ENCODE results near the gene SLC10A4. TPM values are rescaled to one million over a fixed set of nuclear protein-coding genes. Genes with fewer than 3 reads are reported as not detected.

The SLC10A4 gene
- total RNA-seq, 6 experiments from 2014 or later, result not detected

GRCh38 chr4:48504026-48504330, 20.8 kb downstream of the SLC10A4 start:
- Mint-ChIP-seq H3K4me3 (no peak overlapping the region), H3K36me3 (ENCODE audit: low read depth) (peaks cover 10% of the 10 kb centered on the region), H3K27me3 (ENCODE audit: insufficient read depth) (no peaks in the 10 kb centered on the region), H3K4me1 (ENCODE audit: low read depth) (peaks cover 13% of the 10 kb centered on the region), H3K27ac (no peak overlapping the region), H3K9me3 (no peaks in the 10 kb centered on the region)
- DNase-seq, result no peak
- TF ChIP-seq CTCF (IDR thresholded peaks at IDR 0.05), result no peak

GRCh38 chr4:48504352-48504751, 21.2 kb downstream of the SLC10A4 start:
- H3K4me1 Mint-ChIP-seq (ENCODE audit: low read depth), result peaks cover 13% of the 10 kb centered on the region
- H3K36me3 Mint-ChIP-seq (ENCODE audit: low read depth), result peaks cover 8% of the 10 kb centered on the region; the same call in 1 of the 2 replicates
- no peaks in the 10 kb centered on the region for H3K9me3 Mint-ChIP-seq
- no peak for TF ChIP-seq CTCF (IDR thresholded peaks at IDR 0.05)
- H3K4me3 Mint-ChIP-seq, result no peak overlapping the region
- DNase-seq, result no peak
- H3K27me3 Mint-ChIP-seq (ENCODE audit: insufficient read depth), result no peaks in the 10 kb centered on the region
- no peak overlapping the region for H3K27ac Mint-ChIP-seq

- Mint-ChIP-seq H3K4me1 (ENCODE audit: low read depth) (peaks cover 13% of the 10 kb centered on the region), H3K27me3 (ENCODE audit: insufficient read depth) (no peaks in the 10 kb centered on the region), H3K27ac (no peak overlapping the region), H3K9me3 (no peaks in the 10 kb centered on the region), H3K36me3 (ENCODE audit: low read depth) (peaks cover 11% of the 10 kb centered on the region), H3K4me3 (no peak overlapping the region)
- TF ChIP-seq CTCF (IDR thresholded peaks at IDR 0.05), result no peak
- no peak for DNase-seq
Measured at GRCh38 chr4:48506716-48507115, 23.6 kb downstream of the SLC10A4 start.

GRCh38 chr4:48509543-48509942, 26.4 kb downstream of the SLC10A4 start:
- Mint-ChIP-seq H3K36me3 (ENCODE audit: low read depth) (peaks cover 12% of the 10 kb centered on the region), H3K4me3 (no peak overlapping the region), H3K27me3 (ENCODE audit: insufficient read depth) (no peaks in the 10 kb centered on the region), H3K4me1 (ENCODE audit: low read depth) (no peaks in the 10 kb centered on the region), H3K27ac (no peak overlapping the region), H3K9me3 (no peaks in the 10 kb centered on the region)
- DNase-seq, result no peak
- no peak for TF ChIP-seq CTCF (IDR thresholded peaks at IDR 0.05)

- Mint-ChIP-seq H3K27ac (no peak overlapping the region; the same call in 1 of the 2 replicates), H3K36me3 (ENCODE audit: low read depth) (peaks cover 21% of the 10 kb centered on the region), H3K4me3 (no peak overlapping the region), H3K27me3 (ENCODE audit: insufficient read depth) (no peaks in the 10 kb centered on the region; the same call in 1 of the 2 replicates), H3K9me3 (no peaks in the 10 kb centered on the region), H3K4me1 (ENCODE audit: low read depth) (peaks cover 17% of the 10 kb centered on the region)
- peak; percentile 25 for DNase-seq
- no peak for TF ChIP-seq CTCF (IDR thresholded peaks at IDR 0.05)
Measured at GRCh38 chr4:48518143-48518542, 35.0 kb downstream of the SLC10A4 start.

GRCh38 chr4:48526406-48526805, 43.3 kb downstream of the SLC10A4 start:
- Mint-ChIP-seq H3K4me1 (ENCODE audit: low read depth) (no peaks in the 10 kb centered on the region), H3K36me3 (ENCODE audit: low read depth) (peaks cover 16% of the 10 kb centered on the region), H3K9me3 (no peaks in the 10 kb centered on the region), H3K27me3 (ENCODE audit: insufficient read depth) (no peaks in the 10 kb centered on the region; the same call in 1 of the 2 replicates), H3K27ac (no peak overlapping the region), H3K4me3 (no peak overlapping the region)
- no peak for TF ChIP-seq CTCF (IDR thresholded peaks at IDR 0.05)
- no peak for DNase-seq
